Measurements from ENCODE around the gene TBX3. TPM values are rescaled to one million over a fixed set of nuclear protein-coding genes. Genes with fewer than 3 reads are reported as not detected.

TBX3 gene
- total RNA-seq, 1 experiment from 2014 or later, result 1.4 TPM

DNA sequence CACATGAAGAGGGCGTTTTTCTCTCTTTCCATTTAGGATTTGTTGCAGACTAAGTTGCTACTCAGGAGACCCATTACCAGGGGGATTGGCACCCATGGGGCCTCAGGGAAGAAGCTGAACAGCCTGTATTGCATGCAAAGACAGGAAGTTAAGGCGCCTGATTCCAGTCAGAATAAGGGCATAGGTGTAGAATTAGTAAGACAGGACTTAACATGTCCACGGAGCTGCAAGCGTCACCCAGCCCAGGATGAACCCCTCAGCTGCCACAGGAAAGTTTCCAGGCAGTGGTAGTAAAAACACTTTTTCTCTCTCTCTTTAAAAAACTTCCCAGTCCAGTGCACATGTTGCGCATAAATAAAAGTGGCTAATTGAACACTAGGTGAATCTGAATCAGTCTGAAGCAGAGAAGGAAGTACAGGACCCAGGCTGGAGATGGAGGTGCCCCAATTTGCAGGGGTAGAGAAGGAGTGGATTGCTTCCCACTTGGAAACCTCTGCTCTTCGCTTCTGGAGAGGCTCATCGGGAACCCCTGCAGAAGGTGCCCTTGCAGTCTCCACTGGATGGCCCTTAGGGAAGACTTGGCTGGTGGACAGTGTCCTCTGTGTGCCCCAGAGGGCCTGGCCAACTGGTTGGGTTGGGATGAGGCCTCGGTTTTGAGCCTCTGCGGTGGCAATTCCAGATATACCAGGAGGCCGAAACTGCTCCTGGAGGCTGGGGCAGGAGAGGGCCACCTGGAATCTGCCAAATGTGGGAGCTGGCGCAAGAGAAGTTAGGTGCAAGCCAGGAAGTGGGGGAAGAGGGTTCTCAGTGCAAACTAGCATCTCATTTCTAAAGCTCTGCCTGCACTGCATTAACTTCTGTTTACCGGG is 10.7 kb upstream of the TBX3 start:
- no peak overlapping the region for H3K4me3 Mint-ChIP-seq (ENCODE audit: low read depth, unreplicated experiment)
- no peaks in the 10 kb centered on the region for H3K4me1 Mint-ChIP-seq (ENCODE audit: low read depth, unreplicated experiment)
- H3K27ac Mint-ChIP-seq (ENCODE audit: unreplicated experiment), result no peak overlapping the region
- DNase-seq, result no peak
- H3K9me3 Mint-ChIP-seq (ENCODE audit: low read depth, unreplicated experiment), result peaks cover 3% of the 10 kb centered on the region
- no TSS peak for BruUV-seq (replicated peaks)
- TF ChIP-seq, protein P1, sequence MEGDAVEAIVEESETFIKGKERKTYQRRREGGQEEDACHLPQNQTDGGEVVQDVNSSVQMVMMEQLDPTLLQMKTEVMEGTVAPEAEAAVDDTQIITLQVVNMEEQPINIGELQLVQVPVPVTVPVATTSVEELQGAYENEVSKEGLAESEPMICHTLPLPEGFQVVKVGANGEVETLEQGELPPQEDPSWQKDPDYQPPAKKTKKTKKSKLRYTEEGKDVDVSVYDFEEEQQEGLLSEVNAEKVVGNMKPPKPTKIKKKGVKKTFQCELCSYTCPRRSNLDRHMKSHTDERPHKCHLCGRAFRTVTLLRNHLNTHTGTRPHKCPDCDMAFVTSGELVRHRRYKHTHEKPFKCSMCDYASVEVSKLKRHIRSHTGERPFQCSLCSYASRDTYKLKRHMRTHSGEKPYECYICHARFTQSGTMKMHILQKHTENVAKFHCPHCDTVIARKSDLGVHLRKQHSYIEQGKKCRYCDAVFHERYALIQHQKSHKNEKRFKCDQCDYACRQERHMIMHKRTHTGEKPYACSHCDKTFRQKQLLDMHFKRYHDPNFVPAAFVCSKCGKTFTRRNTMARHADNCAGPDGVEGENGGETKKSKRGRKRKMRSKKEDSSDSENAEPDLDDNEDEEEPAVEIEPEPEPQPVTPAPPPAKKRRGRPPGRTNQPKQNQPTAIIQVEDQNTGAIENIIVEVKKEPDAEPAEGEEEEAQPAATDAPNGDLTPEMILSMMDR (IDR thresholded peaks at IDR 0.05; ENCODE audit: unreplicated experiment), result no peak
- no peaks in the 10 kb centered on the region for H3K36me3 Mint-ChIP-seq (ENCODE audit: insufficient read depth, unreplicated experiment)
- CTCF ChIA-PET, result no interaction called here
- H3K27me3 Mint-ChIP-seq (ENCODE audit: unreplicated experiment), result peaks cover 61% of the 10 kb centered on the region
- intact Hi-C loops (cut with micrococcal nuclease; ENCODE audit: unreplicated experiment), result no loop called here

- Mint-ChIP-seq H3K4me3 (ENCODE audit: low read depth, unreplicated experiment) (no peak overlapping the region), H3K36me3 (ENCODE audit: insufficient read depth, unreplicated experiment) (no peaks in the 10 kb centered on the region), H3K4me1 (ENCODE audit: low read depth, unreplicated experiment) (no peaks in the 10 kb centered on the region), H3K27me3 (ENCODE audit: unreplicated experiment) (peaks cover 66% of the 10 kb centered on the region), H3K9me3 (ENCODE audit: low read depth, unreplicated experiment) (peaks cover 3% of the 10 kb centered on the region), H3K27ac (ENCODE audit: unreplicated experiment) (no peak overlapping the region)
- TF ChIP-seq, protein P1 (IDR thresholded peaks at IDR 0.05; ENCODE audit: unreplicated experiment), result no peak
- DNase-seq, result no peak
- CTCF ChIA-PET, result no interaction called here
- no TSS peak for BruUV-seq (replicated peaks)
- intact Hi-C loops (cut with micrococcal nuclease; ENCODE audit: unreplicated experiment), result no loop called here
Measured at GRCh38 chr12:114693532-114693931, 9.6 kb upstream of the TBX3 start.

DNA sequence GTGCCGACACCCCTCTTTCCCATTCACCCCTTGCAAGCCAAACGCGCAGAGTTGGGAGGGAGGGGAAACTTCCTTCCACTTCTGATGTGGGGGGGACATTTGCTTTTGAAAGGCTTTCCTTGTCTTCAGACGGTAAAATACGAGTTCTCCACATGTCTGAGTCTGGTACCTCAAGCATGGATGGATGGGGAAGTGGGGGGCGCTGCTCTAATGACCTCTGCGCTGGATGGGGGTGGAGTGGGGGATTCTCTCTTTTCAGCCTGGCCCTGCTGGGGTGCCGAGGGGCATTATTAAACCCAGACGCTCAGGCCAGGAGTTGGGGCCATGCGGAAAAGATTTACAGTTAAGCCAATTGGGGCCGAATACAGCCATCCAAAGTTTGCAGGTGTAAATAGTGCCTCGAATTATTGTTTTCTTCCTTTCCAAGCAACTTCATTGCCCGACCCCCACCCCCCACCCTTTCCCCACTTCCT is 9.1 kb upstream of the TBX3 start:
- no peaks in the 10 kb centered on the region for H3K36me3 Mint-ChIP-seq (ENCODE audit: insufficient read depth, unreplicated experiment)
- no peaks in the 10 kb centered on the region for H3K4me1 Mint-ChIP-seq (ENCODE audit: low read depth, unreplicated experiment)
- H3K27me3 Mint-ChIP-seq (ENCODE audit: unreplicated experiment), result peaks cover 66% of the 10 kb centered on the region
- H3K4me3 Mint-ChIP-seq (ENCODE audit: low read depth, unreplicated experiment), result no peak overlapping the region
- TF ChIP-seq, protein P1 (IDR thresholded peaks at IDR 0.05; ENCODE audit: unreplicated experiment), result no peak
- BruUV-seq (replicated peaks), result no TSS peak
- no peak for DNase-seq
- H3K9me3 Mint-ChIP-seq (ENCODE audit: low read depth, unreplicated experiment), result peaks cover 3% of the 10 kb centered on the region
- no peak overlapping the region for H3K27ac Mint-ChIP-seq (ENCODE audit: unreplicated experiment)
- intact Hi-C loops (cut with micrococcal nuclease; ENCODE audit: unreplicated experiment), result no loop called here
- CTCF ChIA-PET, result no interaction called here

GRCh38 chr12:114692186-114693058 is 8.4 kb upstream of the TBX3 start:
- H3K36me3 Mint-ChIP-seq (ENCODE audit: insufficient read depth, unreplicated experiment), result no peaks in the 10 kb centered on the region
- H3K27ac Mint-ChIP-seq (ENCODE audit: unreplicated experiment), result no peak overlapping the region
- CTCF ChIA-PET, result no interaction called here
- no TSS peak for BruUV-seq (replicated peaks)
- no peak overlapping the region for H3K4me3 Mint-ChIP-seq (ENCODE audit: low read depth, unreplicated experiment)
- TF ChIP-seq, protein P1 (IDR thresholded peaks at IDR 0.05; ENCODE audit: unreplicated experiment), result no peak
- no peaks in the 10 kb centered on the region for H3K4me1 Mint-ChIP-seq (ENCODE audit: low read depth, unreplicated experiment)
- DNase-seq, result no peak
- peaks cover 3% of the 10 kb centered on the region for H3K9me3 Mint-ChIP-seq (ENCODE audit: low read depth, unreplicated experiment)
- H3K27me3 Mint-ChIP-seq (ENCODE audit: unreplicated experiment), result peaks cover 66% of the 10 kb centered on the region
- intact Hi-C loops (cut with micrococcal nuclease; ENCODE audit: unreplicated experiment), result no loop called here

Measured in Calu3 (cell line).